Panc1 (cell line): ENCODE data around the gene MYT1. TPM values are rescaled to one million over a fixed set of nuclear protein-coding genes. Genes with fewer than 3 reads are reported as not detected.

ENCODE experiments used
- ATAC-seq: fragments of 200-7000 bp; cut with Tn5 transposase; 2 replicates; pipeline ENCODE4 v1.9.1; 2020; ENCODE audit warnings: mild to moderate bottlenecking, moderate library complexity
- BruUV-seq: library from RNA; stranded (reverse); fragments of 400-500 nt; replicated peaks from 2 replicates; lab custom pipeline; 2021; lab: Mats Ljungman, UMichigan
- CTCF ChIA-PET: fragments of 300-600 bp; sonication (Branson Sonifier 250); formaldehyde crosslinking; loops from one replicate; lab custom pipeline; 2022; ENCODE audit warnings: antibody characterized with exemption; lab: Charles Lee
- POLR2A ChIA-PET: fragments of 300-600 bp; sonication (Branson Sonifier 250); formaldehyde crosslinking; loops from one replicate; lab custom pipeline; 2022; ENCODE audit warnings: antibody characterized with exemption; lab: Charles Lee
- DNase-seq: peaks from one replicate; pipeline ENCODE4 v3.0.0-alpha.2; 2010; ENCODE audit warnings: low read depth, low spot score
- H3K27ac ChIP-seq: 2 replicates; pipeline ENCODE4 v1.5.1; 2011; ENCODE audit warnings: mild to moderate bottlenecking, low read length, inconsistent platforms
- H3K27me3 ChIP-seq: fragments of 200-500 bp; sonication (Bioruptor generic); 2 replicates; pipeline ENCODE4 v1.6.0; 2014; ENCODE audit warnings: low read length, inconsistent platforms; ENCODE audit not compliant: control insufficient read depth, insufficient read depth
- H3K36me3 ChIP-seq: fragments of 200-500 bp; sonication (Bioruptor generic); 2 replicates; pipeline ENCODE4 v1.5.1; 2014; ENCODE audit warnings: inconsistent platforms, mild to moderate bottlenecking, low read length, moderate library complexity; ENCODE audit not compliant: control insufficient read depth, insufficient read depth
- H3K4me1 ChIP-seq: 2 replicates; pipeline ENCODE4 v1.5.1; 2011; ENCODE audit warnings: inconsistent platforms, mild to moderate bottlenecking, low read length, moderate library complexity; ENCODE audit not compliant: control insufficient read depth, insufficient read depth
- H3K4me3 ChIP-seq, 2 experiments: 2 replicates each; pipeline ENCODE4 v1.5.1; 2011 to 2012; ENCODE audit warnings: low read depth in 2 of 2, low read length in 2 of 2, mild to moderate bottlenecking in 2 of 2, inconsistent platforms in 1 of 2, moderate library complexity in 1 of 2
- H3K9me3 ChIP-seq: fragments of 200-500 bp; sonication (Bioruptor generic); 2 replicates; pipeline ENCODE4 v1.5.1; 2014; ENCODE audit warnings: low read depth, mild to moderate bottlenecking, inconsistent platforms, low read length, moderate library complexity; ENCODE audit not compliant: control insufficient read depth, insufficient read depth
- POLR2AphosphoS5 ChIP-seq: IDR thresholded peaks from 2 replicates; pipeline ENCODE4 v1.6.1; 2012; ENCODE audit warnings: mild to moderate bottlenecking, low read depth, low read length, moderate library complexity
- SIN3A ChIP-seq: IDR thresholded peaks from 2 replicates; pipeline ENCODE4 v1.6.1; 2012; ENCODE audit warnings: low read depth, mild to moderate bottlenecking, low read length, moderate library complexity, borderline replicate concordance; ENCODE audit not compliant: insufficient read depth
- TCF7L2 ChIP-seq: IDR thresholded peaks from 2 replicates; pipeline ENCODE4 v1.6.1; 2011; ENCODE audit warnings: mild to moderate bottlenecking, low read depth, low read length, inconsistent platforms
- in situ Hi-C: cut with HindIII; loops from 2 replicates; pipeline ENCODE4 v1.10.0; 2016; ENCODE audit warnings: low sequenced_read_pairs, low pct_unique_long_range_greater_than_20kb
- intact Hi-C: fragments of 100-400 bp; cut with micrococcal nuclease; formaldehyde crosslinking; loops from one replicate; pipeline ENCODE4 v1.10.0; 2022; ENCODE audit not compliant: unreplicated experiment
- total RNA-seq: library from RNA; stranded (reverse); gene quantifications from one replicate; pipeline ENCODE4 v1.2.1, GENCODE V29; 2021; ENCODE audit not compliant: unreplicated experiment
- TF ChIP-seq, protein P1 (sequence below): fragments of 450-650 bp; IDR thresholded peaks from 2 replicates; pipeline ENCODE4 v1.5.1; 2017; ENCODE audit warnings: mild to moderate bottlenecking
- TF ChIP-seq, protein P2 (sequence below), 2 experiments: IDR thresholded peaks; 2 replicates each; pipeline ENCODE4 v1.6.1; 2011 to 2012; ENCODE audit warnings: low read depth in 2 of 2, control low read depth in 1 of 2, low read length in 1 of 2, mild to moderate bottlenecking in 1 of 2, moderate library complexity in 1 of 2; ENCODE audit not compliant: insufficient read depth in 1 of 2

Gene MYT1
- total RNA-seq, 1 experiment from 2014 or later: 0.41 TPM

DNA sequence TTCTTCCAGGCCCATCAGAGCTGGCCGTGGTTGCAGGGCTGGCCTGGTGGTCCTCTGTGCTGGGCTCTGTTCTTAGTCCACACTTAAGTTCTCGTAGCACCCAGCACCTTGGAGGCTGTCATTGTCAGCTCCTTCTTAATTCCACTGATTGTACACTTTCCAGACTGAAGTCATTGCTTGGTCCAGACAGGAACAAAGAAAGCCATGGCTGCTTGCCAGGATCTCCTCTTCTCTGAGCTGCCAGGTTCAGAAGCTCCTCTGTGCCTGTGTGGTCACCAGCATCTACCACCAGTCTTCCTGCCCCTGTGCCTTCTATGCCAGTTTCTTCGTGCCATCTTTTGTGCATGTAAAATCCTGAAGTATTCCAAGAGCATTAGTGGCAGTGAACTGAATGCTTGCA is 51.8 kb downstream of the MYT1 start:
- H3K4me3 ChIP-seq: no peak overlapping the region
- CTCF ChIA-PET: no interaction called here
- in situ Hi-C loops: no loop called here
- H3K27me3 ChIP-seq: no peaks in the 10 kb centered on the region
- POLR2A ChIA-PET: no interaction called here
- DNase-seq: no peak
- ATAC-seq: no peak
- TF ChIP-seq, protein P1, sequence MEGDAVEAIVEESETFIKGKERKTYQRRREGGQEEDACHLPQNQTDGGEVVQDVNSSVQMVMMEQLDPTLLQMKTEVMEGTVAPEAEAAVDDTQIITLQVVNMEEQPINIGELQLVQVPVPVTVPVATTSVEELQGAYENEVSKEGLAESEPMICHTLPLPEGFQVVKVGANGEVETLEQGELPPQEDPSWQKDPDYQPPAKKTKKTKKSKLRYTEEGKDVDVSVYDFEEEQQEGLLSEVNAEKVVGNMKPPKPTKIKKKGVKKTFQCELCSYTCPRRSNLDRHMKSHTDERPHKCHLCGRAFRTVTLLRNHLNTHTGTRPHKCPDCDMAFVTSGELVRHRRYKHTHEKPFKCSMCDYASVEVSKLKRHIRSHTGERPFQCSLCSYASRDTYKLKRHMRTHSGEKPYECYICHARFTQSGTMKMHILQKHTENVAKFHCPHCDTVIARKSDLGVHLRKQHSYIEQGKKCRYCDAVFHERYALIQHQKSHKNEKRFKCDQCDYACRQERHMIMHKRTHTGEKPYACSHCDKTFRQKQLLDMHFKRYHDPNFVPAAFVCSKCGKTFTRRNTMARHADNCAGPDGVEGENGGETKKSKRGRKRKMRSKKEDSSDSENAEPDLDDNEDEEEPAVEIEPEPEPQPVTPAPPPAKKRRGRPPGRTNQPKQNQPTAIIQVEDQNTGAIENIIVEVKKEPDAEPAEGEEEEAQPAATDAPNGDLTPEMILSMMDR: no peak
- TF ChIP-seq POLR2AphosphoS5: no peak
- no peak for TF ChIP-seq SIN3A
- no peak for TF ChIP-seq TCF7L2
- TF ChIP-seq, protein P2, sequence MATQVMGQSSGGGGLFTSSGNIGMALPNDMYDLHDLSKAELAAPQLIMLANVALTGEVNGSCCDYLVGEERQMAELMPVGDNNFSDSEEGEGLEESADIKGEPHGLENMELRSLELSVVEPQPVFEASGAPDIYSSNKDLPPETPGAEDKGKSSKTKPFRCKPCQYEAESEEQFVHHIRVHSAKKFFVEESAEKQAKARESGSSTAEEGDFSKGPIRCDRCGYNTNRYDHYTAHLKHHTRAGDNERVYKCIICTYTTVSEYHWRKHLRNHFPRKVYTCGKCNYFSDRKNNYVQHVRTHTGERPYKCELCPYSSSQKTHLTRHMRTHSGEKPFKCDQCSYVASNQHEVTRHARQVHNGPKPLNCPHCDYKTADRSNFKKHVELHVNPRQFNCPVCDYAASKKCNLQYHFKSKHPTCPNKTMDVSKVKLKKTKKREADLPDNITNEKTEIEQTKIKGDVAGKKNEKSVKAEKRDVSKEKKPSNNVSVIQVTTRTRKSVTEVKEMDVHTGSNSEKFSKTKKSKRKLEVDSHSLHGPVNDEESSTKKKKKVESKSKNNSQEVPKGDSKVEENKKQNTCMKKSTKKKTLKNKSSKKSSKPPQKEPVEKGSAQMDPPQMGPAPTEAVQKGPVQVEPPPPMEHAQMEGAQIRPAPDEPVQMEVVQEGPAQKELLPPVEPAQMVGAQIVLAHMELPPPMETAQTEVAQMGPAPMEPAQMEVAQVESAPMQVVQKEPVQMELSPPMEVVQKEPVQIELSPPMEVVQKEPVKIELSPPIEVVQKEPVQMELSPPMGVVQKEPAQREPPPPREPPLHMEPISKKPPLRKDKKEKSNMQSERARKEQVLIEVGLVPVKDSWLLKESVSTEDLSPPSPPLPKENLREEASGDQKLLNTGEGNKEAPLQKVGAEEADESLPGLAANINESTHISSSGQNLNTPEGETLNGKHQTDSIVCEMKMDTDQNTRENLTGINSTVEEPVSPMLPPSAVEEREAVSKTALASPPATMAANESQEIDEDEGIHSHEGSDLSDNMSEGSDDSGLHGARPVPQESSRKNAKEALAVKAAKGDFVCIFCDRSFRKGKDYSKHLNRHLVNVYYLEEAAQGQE (IDR thresholded peaks at IDR 0.05; ENCODE audit: insufficient read depth in 1 of 2, low read depth in 2 of 2, low read length in 1 of 2): no peak
- H3K27ac ChIP-seq: no peak overlapping the region
- H3K9me3 ChIP-seq: no peaks in the 10 kb centered on the region
- intact Hi-C loops: no loop called here
- H3K4me1 ChIP-seq: no peaks in the 10 kb centered on the region
- BruUV-seq: no TSS peak
- no peaks in the 10 kb centered on the region for H3K36me3 ChIP-seq

DNA sequence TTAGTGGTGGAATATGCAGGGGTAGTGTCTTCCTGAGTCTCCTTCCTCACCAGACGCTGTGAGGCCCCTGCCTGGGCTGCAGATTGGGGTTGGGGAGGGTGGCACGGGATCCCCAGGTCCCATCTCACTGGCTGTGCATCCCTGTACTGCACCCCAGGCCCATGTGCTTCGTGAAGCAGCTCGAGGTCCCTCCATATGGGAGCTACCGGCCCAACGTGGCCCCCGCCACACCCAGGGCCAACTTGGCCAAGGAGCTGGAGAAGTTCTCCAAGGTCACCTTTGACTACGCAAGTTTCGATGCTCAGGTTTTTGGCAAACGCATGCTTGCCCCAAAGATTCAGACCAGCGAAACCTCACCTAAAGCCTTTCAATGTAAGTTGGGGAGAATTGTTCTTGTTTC is 52.7 kb downstream of the MYT1 start:
- in situ Hi-C loops: no loop called here
- H3K9me3 ChIP-seq: no peaks in the 10 kb centered on the region
- no peak for DNase-seq
- no peaks in the 10 kb centered on the region for H3K4me1 ChIP-seq
- H3K27ac ChIP-seq: no peak overlapping the region
- H3K27me3 ChIP-seq: no peaks in the 10 kb centered on the region
- no peaks in the 10 kb centered on the region for H3K36me3 ChIP-seq
- no peak for ATAC-seq
- TF ChIP-seq SIN3A (no peak), POLR2AphosphoS5 (no peak), TCF7L2 (no peak)
- TF ChIP-seq, protein P1: no peak
- TF ChIP-seq, protein P2 (IDR thresholded peaks at IDR 0.05; ENCODE audit: insufficient read depth in 1 of 2, low read depth in 2 of 2, low read length in 1 of 2): no peak
- CTCF ChIA-PET: no interaction called here
- no peak overlapping the region for H3K4me3 ChIP-seq
- POLR2A ChIA-PET: no interaction called here
- no TSS peak for BruUV-seq
- intact Hi-C loops: no loop called here
